ENCODE data around the gene CDR2.

CDR2 gene

GRCh38 chr16:22321340-22322001 lies 52.9 kb downstream of the CDR2 start:
- Histone ChIP-seq H3K36me3 (peaks cover 98% of the 10 kb centered on the region), H3K4me2 (no peak overlapping the region), H4K20me1 (peaks cover 77% of the 10 kb centered on the region), H3K4me3 (no peak overlapping the region), H3K27ac (no peak overlapping the region), H3K9ac (no peak overlapping the region), H3K27me3 (no peaks in the 10 kb centered on the region), H3K4me1 (no peaks in the 10 kb centered on the region), H3K9me3 (no peaks in the 10 kb centered on the region)
- TF ChIP-seq Cebpa-rat (IDR thresholded peaks at IDR 0.05) = no peak

GRCh38 chr16:22320572-22321339 lies 53.7 kb downstream of the CDR2 start:
- no peak overlapping the region for H3K4me2 ChIP-seq
- no peaks in the 10 kb centered on the region for H3K4me1 ChIP-seq
- no peak overlapping the region for H3K9ac ChIP-seq
- H3K27ac ChIP-seq = no peak overlapping the region
- no peak overlapping the region for H3K4me3 ChIP-seq
- H3K27me3 ChIP-seq = no peaks in the 10 kb centered on the region
- H3K36me3 ChIP-seq = peaks cover 98% of the 10 kb centered on the region
- no peak for TF ChIP-seq Cebpa-rat (IDR thresholded peaks at IDR 0.05)
- peaks cover 80% of the 10 kb centered on the region for H4K20me1 ChIP-seq
- no peaks in the 10 kb centered on the region for H3K9me3 ChIP-seq

- Histone ChIP-seq H3K4me3 (no peak overlapping the region), H3K9me3 (no peaks in the 10 kb centered on the region), H3K4me2 (no peak overlapping the region), H3K27ac (no peak overlapping the region), H3K36me3 (peaks cover 98% of the 10 kb centered on the region), H3K4me1 (no peaks in the 10 kb centered on the region), H3K27me3 (no peaks in the 10 kb centered on the region), H4K20me1 (peaks cover 77% of the 10 kb centered on the region), H3K9ac (no peak overlapping the region)
- TF ChIP-seq Cebpa-rat (IDR thresholded peaks at IDR 0.05) = no peak
Measured at GRCh38 chr16:22318690-22319358, 55.6 kb downstream of the CDR2 start.

GRCh38 chr16:22317625-22318024 lies 56.8 kb downstream of the CDR2 start:
- Histone ChIP-seq H3K27me3 (no peaks in the 10 kb centered on the region), H3K4me3 (no peak overlapping the region), H3K9ac (no peak overlapping the region), H3K27ac (no peak overlapping the region), H3K4me2 (no peak overlapping the region), H3K9me3 (no peaks in the 10 kb centered on the region), H3K36me3 (peaks cover 98% of the 10 kb centered on the region), H4K20me1 (peaks cover 78% of the 10 kb centered on the region), H3K4me1 (no peaks in the 10 kb centered on the region)
- TF ChIP-seq Cebpa-rat (IDR thresholded peaks at IDR 0.05) = no peak

- Histone ChIP-seq H3K27me3 (no peaks in the 10 kb centered on the region), H3K4me3 (no peak overlapping the region), H3K9me3 (no peaks in the 10 kb centered on the region), H3K36me3 (peaks cover 98% of the 10 kb centered on the region), H3K4me2 (no peak overlapping the region), H3K4me1 (no peaks in the 10 kb centered on the region), H4K20me1 (peaks cover 73% of the 10 kb centered on the region), H3K9ac (no peak overlapping the region), H3K27ac (no peak overlapping the region)
- no peak for TF ChIP-seq Cebpa-rat (IDR thresholded peaks at IDR 0.05)
Measured at GRCh38 chr16:22317001-22317530, 57.4 kb downstream of the CDR2 start.

GRCh38 chr16:22316411-22316811 lies 58.0 kb downstream of the CDR2 start:
- H3K27me3 ChIP-seq = no peaks in the 10 kb centered on the region
- H3K4me1 ChIP-seq = no peaks in the 10 kb centered on the region
- no peaks in the 10 kb centered on the region for H3K9me3 ChIP-seq
- TF ChIP-seq Cebpa-rat (IDR thresholded peaks at IDR 0.05) = no peak
- H3K36me3 ChIP-seq = peaks cover 98% of the 10 kb centered on the region
- H3K4me2 ChIP-seq = no peak overlapping the region
- H3K9ac ChIP-seq = no peak overlapping the region
- no peak overlapping the region for H3K27ac ChIP-seq
- H3K4me3 ChIP-seq = no peak overlapping the region
- peaks cover 66% of the 10 kb centered on the region for H4K20me1 ChIP-seq

- Histone ChIP-seq H3K4me1 (no peaks in the 10 kb centered on the region), H3K9me3 (no peaks in the 10 kb centered on the region), H3K36me3 (peaks cover 99% of the 10 kb centered on the region), H4K20me1 (peaks cover 63% of the 10 kb centered on the region), H3K4me2 (no peak overlapping the region), H3K4me3 (no peak overlapping the region), H3K27me3 (no peaks in the 10 kb centered on the region), H3K27ac (no peak overlapping the region), H3K9ac (no peak overlapping the region)
- TF ChIP-seq Cebpa-rat (IDR thresholded peaks at IDR 0.05) = no peak
Measured at GRCh38 chr16:22315979-22316378, 58.4 kb downstream of the CDR2 start.

- Histone ChIP-seq H3K9ac (no peak overlapping the region), H4K20me1 (peaks cover 56% of the 10 kb centered on the region), H3K36me3 (peaks cover 100% of the 10 kb centered on the region), H3K9me3 (no peaks in the 10 kb centered on the region), H3K27me3 (no peaks in the 10 kb centered on the region), H3K4me1 (no peaks in the 10 kb centered on the region), H3K4me3 (no peak overlapping the region), H3K27ac (no peak overlapping the region), H3K4me2 (no peak overlapping the region)
- no peak for TF ChIP-seq Cebpa-rat (IDR thresholded peaks at IDR 0.05)
Measured at GRCh38 chr16:22314661-22315626, 59.5 kb downstream of the CDR2 start.

GRCh38 chr16:22313876-22314470 lies 60.4 kb downstream of the CDR2 start:
- Histone ChIP-seq H3K27ac (no peak overlapping the region), H3K9ac (no peak overlapping the region), H3K9me3 (no peaks in the 10 kb centered on the region), H3K4me2 (no peak overlapping the region), H3K27me3 (no peaks in the 10 kb centered on the region), H3K4me3 (no peak overlapping the region), H3K36me3 (peaks cover 100% of the 10 kb centered on the region), H4K20me1 (peaks cover 63% of the 10 kb centered on the region), H3K4me1 (no peaks in the 10 kb centered on the region)
- TF ChIP-seq Cebpa-rat (IDR thresholded peaks at IDR 0.05) = no peak

Data from BLaER1 (cell line).